Measurements from ENCODE around the gene FDPS. TPM values are rescaled to one million over a fixed set of nuclear protein-coding genes. Genes with fewer than 3 reads are reported as not detected.

The FDPS gene
- 54.8 and 91.9 TPM in 2 replicates for polyA plus RNA-seq

GRCh38 chr1:155308493-155309422 is at the start of gene FDPS:
Gene FDPS, plus strand, starts transcription at chr1:155308866. Its CDS starts 924 bp downstream, at chr1:155309790.

GRCh38 chr1:155261852-155262673 is 46.6 kb upstream of the FDPS start, which contains the start of gene SCAMP3:
Gene SCAMP3, minus strand, starts transcription at chr1:155262360. Its CDS starts 209 bp downstream, at chr1:155262151.

GRCh38 chr1:155273343-155274245 is 35.1 kb upstream of the FDPS start, which contains the start of gene CLK2:
Gene CLK2, minus strand, starts transcription at chr1:155273504. Its CDS starts 2,527 bp downstream, at chr1:155270977.

GRCh38 chr1:155277070-155277901 is 31.4 kb upstream of the FDPS start, which contains the start of gene HCN3:
Gene HCN3, plus strand, starts transcription at chr1:155277463. Its CDS starts 128 bp downstream, at chr1:155277591.

GRCh38 chr1:155301342-155301841 is 7.3 kb upstream of the FDPS start, which contains the start of gene PKLR:
Gene PKLR, minus strand, starts transcription at chr1:155301438. Its CDS starts 43 bp downstream, at chr1:155301395.

GRCh38 chr1:155320661-155321617 is 12.3 kb downstream of the FDPS start, which contains the start of gene RUSC1:
Gene RUSC1, plus strand, starts transcription at chr1:155320894. Its CDS starts 880 bp downstream, at chr1:155321774.

Other genes with a start within 250 kb of the FDPS start
- not detected in 2 replicates for gene EFNA4, start 245.1 kb upstream of the FDPS start, polyA plus RNA-seq
- gene EFNA3, start 230.0 kb upstream of the FDPS start, polyA plus RNA-seq: 2.2 and 6.2 TPM in 2 replicates
- 1.4 and 3.8 TPM in 2 replicates for gene EFNA1, start 181.0 kb upstream of the FDPS start, polyA plus RNA-seq
- gene SLC50A1, start 173.0 kb upstream of the FDPS start, polyA plus RNA-seq: 4.2 and 5.1 TPM in 2 replicates
- 88.7 and 130 TPM in 2 replicates for gene DPM3, start 168.3 kb upstream of the FDPS start, polyA plus RNA-seq
- gene KRTCAP2, start 135.6 kb upstream of the FDPS start, polyA plus RNA-seq: 468 and 662 TPM in 2 replicates
- 0.73 and 2.3 TPM in 2 replicates for gene TRIM46, start 135.0 kb upstream of the FDPS start, polyA plus RNA-seq
- 0.56 and 2.3 TPM in 2 replicates for gene THBS3, start 101.0 kb upstream of the FDPS start, polyA plus RNA-seq
- gene MTX1, start 100.2 kb upstream of the FDPS start, polyA plus RNA-seq: 19.3 and 24.2 TPM in 2 replicates
- gene ENTREP3, start 53.4 kb upstream of the FDPS start, polyA plus RNA-seq: 8.9 and 11.0 TPM in 2 replicates
- 127 and 148 TPM in 2 replicates for gene SCAMP3, start 46.5 kb upstream of the FDPS start, polyA plus RNA-seq
- 4.2 and 7.1 TPM in 2 replicates for gene CLK2, start 35.4 kb upstream of the FDPS start, polyA plus RNA-seq
- gene HCN3, start 31.4 kb upstream of the FDPS start, polyA plus RNA-seq: 1.5 and 4.9 TPM in 2 replicates
- gene PKLR, start 7.4 kb upstream of the FDPS start, polyA plus RNA-seq: not detected in 2 replicates
- 69.1 and 80.0 TPM in 2 replicates for gene RUSC1, start 12.0 kb downstream of the FDPS start, polyA plus RNA-seq